HG03039 (cell line): ENCODE results near the gene PEF1.

Source experiments
- ATAC-seq: cut with Tn5 transposase; IDR thresholded peaks from one replicate; pipeline ENCODE4 v1.9.1; 2021; ENCODE audit warnings: mild to moderate bottlenecking, moderate library complexity; ENCODE audit not compliant: unreplicated experiment

PEF1 gene, protein sequence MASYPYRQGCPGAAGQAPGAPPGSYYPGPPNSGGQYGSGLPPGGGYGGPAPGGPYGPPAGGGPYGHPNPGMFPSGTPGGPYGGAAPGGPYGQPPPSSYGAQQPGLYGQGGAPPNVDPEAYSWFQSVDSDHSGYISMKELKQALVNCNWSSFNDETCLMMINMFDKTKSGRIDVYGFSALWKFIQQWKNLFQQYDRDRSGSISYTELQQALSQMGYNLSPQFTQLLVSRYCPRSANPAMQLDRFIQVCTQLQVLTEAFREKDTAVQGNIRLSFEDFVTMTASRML

DNA sequence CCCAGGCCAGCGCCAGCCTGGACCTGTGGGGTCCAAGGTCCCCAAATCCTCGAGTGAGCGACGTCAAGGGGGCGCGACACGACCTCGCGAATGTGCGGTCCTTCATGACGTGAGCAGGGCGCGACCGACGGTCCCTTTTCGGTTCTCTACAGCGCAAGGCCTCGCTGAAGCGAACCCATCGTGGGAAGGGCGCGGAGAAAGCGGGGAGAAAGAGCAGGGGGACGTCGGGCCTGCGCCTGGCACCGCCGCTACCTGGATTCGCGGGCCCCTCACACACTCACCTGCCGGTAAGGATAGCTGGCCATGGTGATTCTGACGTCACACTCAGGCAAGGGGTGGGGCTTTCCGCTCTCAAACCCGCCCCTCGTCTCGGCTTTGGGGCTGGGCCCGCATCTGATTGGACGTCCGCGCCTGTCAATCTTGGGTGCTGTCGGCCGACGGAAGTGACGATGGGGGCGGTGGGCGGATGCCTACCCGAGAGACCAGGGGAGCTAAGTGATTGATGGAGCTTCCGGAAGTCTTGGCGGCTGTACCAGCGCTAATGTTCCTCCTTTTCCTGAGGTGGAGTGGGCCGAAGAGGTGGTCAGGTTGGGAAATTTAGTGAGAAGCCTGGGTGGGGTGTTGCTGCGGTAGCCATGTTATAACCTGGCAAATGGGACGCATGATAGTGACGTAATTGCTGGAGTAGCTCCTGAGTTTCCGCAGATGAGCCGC is at the start of gene PEF1:
Gene PEF1 (minus strand): TSS at position 317 of the 714 bp plus-strand sequence. CDS start 12 bp downstream, at position 305.
- peak; percentile 90 for ATAC-seq

DNA sequence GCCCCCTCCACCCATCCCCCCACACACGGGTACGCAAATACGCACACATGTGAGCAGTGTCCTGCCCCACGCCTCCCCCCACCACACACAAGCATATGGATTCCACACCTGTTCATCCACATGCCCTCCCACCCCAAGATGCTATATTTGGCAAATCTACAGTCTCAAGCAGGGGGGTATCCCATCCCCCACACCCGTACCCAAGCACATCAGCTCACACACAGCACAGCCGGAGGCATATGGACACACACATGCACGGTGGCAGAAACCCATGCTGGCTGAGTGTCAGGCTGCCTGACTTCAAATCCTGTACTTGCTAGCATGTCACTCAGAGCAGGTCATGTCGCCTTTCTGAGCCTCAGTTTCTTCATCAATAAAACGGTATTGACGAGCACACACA is 48.6 kb upstream of the PEF1 start:
- ATAC-seq = no peak

DNA sequence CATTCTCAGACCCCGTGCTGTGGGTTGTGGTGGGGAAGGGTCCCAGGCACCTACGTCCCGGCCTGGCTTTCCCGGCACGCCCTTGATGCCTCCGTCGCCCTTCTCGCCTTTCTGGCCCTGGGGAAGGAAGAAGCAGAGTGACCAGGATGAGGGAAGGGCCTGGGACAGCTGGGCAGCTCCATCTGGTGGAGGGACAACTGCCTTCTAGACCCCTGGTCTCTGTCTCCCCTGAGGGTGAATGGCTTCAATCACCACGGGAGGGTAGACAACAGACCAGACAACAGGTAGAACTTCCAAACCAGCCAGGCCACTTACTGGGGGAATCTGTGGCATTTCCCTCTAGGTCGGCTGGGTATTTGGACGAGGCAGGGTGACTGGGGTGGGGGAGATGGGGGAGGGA is 47.3 kb upstream of the PEF1 start:
- ATAC-seq = no peak

DNA sequence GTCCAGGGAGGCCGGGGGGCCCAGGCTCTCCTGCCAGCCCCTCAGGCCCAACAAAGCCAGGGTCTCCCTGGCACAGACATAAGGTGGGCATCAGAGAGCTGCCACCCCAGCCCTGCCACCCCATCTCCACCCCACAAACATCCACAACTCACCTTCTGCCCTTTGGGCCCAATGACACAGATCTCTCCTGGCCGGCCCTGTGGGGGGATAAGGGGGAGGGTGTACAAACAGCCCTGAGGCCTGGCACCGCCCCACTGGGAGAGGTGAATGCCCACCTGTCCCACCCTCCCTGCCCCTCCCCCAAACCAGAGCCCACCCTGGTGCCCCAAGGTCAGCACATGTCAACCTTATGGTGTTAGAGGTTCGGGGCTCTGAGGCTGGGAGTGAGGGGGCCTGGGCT is 46.8 kb upstream of the PEF1 start:
- no peak for ATAC-seq

DNA sequence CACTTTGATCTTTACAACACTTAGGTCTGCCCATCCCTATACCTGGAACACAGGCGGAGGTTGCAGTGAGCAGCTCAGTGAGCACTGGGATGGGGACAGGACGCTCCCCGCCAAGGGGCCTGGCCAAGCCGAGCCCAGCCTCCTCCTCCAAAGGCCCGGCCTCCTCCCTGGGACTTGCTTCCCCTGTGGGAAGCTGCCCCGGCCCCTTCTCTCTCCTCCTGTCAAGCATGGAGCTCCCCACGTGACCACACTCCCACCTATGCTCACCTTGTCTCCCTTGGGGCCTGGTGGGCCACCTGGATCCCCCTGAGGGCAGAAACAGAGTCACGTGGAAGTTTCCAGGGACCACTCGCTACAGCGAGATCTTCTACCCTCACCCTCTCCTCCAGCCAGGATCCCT is 46.2 kb upstream of the PEF1 start:
- no peak for ATAC-seq

DNA sequence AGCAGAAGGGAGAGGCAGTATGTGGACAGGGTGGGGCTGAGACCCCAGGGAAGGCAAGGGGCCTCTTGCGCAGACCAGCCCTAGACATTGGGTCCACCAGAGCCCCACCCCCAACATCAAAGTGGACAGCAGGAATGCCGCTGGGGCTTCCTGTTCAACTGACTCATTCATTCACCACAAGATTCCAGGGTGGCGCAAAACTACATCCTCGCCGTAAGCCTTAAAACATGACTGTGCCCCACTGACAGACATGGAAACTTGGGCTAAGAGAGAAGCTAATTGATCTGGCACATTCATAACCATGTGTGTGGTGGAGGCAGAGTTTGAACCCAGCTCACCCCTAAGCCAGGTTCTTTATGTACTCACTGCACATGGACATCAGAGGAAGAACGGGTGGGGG is 45.2 kb upstream of the PEF1 start:
- no peak for ATAC-seq

DNA sequence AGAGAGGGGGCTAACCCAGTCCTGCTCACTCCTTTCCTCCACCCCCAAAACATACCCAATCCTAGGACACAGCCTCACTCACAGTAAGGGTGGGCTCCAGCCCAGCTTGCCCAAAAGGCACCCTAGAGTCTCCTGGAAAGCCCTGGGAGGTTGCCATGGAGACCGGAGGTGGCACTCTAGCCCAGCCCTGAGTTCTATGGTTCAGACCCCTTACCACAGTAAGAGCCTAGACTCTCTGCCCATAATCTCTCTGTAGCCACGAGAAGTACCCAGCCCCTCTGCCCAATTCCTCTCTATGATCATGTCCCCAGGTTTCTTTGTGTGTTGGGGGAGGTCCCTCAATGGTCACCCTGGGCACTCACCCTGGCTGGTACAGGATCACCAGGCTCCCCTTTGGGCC is 44.7 kb upstream of the PEF1 start:
- ATAC-seq = no peak

DNA sequence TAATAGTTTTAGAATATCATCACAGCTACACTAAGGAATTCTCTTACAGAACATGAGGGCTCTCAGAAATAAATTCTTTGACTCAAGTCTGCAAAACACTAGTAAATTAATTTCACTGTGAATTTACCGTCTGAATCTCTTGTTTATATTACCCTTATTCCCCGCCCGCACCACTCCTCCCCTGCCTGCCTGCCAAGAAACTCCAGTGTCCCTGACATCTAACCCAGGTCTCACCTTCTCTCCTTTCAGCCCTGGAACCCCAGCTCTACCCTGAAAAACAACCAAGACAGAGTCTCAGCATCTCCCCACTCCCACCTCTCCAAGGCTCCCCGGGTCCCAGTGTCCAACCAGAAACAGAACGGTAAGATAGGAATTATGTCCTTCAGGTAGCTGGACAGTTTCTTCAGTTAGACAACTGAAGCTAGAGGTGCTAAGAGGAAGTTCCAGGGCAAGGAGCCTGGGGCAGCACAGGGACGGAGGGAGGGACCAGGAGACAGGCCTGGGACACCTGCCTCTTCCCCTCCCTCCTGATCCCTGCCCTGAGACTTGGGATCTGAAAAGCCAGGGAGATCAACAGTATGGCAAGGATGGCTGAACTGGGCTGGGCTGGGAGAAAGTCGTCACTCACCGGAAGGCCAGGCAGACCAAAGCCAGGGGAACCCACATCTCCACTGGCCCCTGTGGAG is 43.7 kb upstream of the PEF1 start:
- ATAC-seq = no peak

DNA sequence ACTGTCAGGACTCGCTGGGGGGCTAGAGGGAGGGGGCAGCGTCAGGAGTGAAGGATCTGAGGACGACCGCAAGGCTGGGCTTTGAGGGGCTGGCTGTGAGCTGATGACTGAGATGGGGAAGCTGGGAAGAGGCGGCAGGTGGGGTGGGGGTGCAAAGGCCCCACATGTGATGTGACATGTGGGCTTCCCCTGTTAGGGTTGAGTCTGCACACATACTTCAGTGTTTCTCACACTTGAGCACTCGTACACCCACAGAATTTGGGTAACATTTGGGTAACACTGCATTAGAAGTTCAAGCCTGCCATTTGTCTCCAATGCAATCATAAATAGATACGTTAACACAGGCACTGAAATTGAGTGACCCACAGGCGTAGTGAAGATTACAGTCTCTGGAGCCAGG is 42.9 kb upstream of the PEF1 start:
- ATAC-seq = no peak

DNA sequence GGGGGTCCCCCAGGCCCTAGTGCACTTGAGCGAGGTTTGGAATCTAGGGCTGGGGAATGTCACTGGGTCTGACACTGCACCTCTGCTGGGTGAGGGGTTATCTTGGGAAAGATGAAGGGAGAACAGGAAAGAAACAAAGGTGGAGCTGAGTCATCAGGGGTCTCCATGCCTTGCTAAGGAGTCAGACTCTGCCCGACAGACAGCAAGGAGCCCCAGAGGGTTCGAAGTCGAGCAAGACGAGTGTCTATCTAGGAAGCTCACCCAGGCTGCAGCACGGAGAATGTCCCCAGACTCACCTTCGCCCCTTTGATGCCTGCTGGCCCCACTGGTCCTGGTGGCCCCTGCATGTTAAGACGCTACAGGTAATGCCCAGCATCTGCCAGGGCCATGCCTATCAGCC is 41.1 kb upstream of the PEF1 start:
- no peak for ATAC-seq

DNA sequence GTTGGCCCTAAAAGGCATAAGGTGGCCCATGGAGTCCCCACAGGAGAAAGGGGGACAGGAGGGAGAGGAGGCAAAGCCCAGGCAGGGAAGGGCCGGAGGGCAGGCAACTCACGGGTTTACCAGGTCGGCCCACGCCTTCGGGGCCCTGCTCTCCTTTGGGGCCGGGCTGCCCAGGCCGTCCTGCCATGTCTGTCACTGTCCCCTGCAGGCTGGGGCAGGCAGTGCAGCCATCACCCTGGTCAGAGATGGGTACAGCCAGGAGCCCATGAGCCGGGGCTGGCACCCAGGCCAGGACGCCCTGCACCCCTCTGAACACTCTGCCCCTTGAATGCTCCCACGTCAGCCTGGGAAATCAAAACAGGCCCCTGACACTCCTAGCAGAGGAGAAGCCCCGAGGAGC is 39.3 kb upstream of the PEF1 start:
- ATAC-seq = no peak

DNA sequence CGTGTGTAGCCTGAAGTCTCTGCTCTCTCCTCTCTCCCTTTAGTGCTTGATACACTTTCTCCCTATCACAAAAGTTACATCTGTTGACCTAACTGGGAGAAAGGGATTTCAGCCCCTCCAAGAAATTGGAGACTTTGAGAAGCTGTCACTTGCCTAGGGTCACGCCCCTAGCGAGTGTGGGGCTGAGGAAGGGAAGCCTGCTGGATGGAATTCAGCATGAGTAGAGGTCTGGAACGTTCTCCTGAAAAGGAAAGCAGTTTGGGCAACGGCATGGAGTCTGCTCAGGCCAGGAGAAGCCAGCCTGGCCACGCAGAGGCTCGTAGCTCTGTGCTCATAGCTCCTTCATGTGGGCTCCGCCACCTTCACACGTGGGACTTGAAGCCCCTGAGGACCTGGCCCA is 36.7 kb upstream of the PEF1 start:
- ATAC-seq = no peak

DNA sequence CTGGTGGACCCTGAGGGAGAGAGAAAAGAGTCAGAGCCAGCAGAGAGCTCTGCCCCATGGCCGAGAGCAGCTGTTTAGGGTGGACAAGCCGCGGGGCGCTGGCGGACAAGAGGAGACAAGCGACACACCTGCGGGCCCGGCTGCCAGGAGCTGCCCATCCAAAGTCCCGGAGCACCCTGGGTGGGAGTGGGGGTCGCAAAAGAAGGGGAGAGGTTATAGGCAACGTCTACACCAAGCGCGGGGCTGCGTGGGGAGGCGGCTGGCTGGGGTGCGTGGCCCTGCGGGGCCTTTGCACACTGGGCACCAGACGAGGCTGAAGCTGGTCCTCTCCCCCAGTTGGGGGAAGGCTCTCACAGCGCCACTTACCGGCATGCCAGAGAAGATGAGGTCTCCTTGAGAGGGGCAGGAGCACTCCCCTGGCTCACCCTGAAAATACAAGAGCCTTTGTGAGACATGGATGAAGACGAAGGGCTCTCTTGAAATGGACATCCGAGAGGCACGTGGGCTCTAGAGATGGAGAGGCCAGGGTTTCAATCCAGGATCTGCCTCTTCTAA is 35.1 kb upstream of the PEF1 start:
- ATAC-seq = no peak

DNA sequence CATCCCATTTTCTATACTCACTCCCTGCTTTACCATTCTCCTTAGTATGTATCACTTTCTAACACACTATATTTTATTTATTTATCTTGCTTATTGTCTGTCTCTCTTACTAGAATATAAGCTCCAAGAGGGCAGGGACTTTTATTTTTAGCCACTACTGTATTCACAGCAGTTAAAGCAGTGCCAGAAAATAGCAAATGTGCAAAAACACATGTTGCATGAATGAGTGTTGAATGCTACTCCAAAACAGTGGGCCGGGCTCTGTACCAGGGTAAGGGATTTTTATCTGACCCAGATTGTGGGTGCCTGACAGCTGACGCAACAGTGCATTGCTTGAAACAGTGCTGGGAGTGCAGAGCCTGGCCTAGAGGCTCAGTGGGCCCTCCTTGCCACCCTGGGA is 34.4 kb upstream of the PEF1 start:
- ATAC-seq = no peak

DNA sequence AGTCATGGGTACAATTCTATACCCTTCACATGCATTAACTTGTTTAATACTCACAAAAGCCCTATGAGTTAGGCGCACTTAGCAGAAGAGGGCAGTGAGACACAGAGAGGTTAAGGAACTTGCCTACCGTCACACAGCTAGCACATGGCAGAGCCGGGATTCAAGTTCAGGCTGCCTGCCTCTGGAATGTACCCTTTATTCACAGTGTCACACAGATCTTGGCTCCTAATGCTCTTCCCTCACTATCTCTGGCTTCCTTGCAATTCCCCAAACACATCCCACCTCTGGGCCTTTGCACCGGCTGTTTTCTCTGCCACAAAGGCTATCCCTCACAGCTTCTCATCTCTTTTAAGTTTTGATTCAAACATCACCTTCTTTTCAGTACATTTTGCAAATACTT is 34.0 kb upstream of the PEF1 start:
- ATAC-seq = no peak

DNA sequence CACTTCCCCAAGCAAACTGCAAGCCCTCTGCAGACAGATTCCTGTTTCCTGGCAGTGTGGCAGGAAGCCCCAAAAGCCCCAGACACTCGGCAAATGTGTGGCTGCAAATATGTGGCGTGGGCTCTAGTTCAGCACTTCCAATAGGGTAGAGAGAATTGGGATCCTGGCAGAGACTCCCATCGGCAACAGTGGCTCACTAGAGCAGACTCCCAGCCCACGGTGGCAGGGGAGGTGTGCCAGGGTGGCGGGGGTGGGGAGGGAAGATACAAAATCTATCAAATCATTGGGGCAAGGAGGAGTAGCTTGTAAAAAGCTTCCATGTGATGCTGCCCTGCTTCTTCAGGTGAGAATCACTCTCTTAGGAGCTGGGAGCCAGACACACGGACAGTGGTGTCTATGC is 33.3 kb upstream of the PEF1 start:
- ATAC-seq = no peak

DNA sequence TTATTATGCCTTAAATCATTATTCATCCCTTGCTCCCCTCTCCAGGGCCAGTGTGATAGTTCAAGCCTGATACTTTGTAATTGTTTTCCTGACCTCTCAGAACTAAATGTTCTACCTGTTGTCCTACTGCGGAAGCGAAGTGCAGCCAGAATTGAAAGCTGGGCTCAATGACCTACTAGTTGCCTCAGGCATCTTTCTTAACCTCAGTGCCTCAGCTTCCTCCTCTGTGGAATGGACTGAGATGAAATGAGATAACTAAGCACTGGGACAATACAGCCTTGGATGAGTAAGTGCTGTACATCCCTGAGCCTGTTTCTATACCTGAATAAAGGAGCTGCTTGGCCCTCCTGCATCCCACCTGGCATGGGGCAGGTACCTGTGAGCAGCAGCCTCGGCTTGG is 32.7 kb upstream of the PEF1 start:
- ATAC-seq = no peak

DNA sequence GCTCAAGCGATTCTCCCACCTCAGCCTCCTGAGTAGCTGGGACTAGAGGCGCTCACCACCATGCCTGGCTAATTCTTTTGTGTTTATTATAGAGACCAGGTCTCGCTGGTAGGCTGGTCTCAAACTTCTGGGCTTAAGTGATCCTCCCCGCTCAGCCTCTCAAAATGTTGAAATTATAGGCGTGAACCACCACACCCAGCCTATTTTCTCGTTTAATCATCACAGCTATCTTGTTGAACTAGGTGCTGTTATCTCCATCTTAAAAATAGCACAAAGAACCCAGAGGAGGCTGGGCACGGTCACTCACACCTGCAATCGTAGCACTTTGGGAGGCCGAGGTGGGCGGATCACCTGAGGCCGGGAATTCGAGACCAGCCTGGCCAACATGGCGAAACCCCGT is 31.1 kb upstream of the PEF1 start:
- no peak for ATAC-seq

DNA sequence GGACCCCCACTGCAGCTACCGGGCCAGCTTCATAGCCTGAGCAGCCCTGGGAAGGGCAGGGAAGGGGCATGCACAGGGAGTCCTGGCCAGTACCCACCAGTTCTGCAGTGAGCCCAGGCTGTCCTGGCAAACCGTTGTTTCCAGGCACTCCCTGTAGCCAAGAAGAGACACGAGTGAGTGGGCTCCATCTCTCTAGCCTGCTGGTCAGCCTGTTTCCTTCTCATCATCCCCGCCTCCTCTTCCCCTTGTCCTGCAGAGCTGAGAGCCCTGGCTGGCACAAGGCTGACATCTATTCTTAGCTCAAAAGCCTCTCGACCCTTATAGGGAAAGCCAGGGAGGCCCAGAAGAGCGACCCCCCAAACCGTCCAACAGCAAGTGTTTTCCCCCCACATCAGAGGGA is 30.5 kb upstream of the PEF1 start:
- ATAC-seq = no peak

DNA sequence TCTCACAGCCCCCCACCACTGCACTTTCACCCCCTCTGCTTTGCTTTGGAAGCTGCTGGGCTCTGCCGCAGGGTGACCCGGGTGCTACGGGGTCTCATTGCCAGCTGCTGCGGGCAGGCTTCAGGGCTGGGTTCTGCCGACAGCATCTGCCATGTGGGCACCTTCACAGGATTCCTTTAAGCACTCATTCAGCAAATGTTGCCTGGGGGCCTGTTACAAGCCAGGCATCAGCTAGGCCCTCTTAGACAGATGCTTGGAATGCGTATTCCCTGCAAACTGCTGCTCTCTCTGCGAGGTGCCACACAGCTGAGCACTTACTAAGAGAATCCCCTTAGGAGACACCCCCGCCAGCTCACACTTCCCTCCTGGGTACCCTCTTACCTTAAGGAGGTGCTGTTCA is 29.9 kb upstream of the PEF1 start:
- ATAC-seq = no peak

DNA sequence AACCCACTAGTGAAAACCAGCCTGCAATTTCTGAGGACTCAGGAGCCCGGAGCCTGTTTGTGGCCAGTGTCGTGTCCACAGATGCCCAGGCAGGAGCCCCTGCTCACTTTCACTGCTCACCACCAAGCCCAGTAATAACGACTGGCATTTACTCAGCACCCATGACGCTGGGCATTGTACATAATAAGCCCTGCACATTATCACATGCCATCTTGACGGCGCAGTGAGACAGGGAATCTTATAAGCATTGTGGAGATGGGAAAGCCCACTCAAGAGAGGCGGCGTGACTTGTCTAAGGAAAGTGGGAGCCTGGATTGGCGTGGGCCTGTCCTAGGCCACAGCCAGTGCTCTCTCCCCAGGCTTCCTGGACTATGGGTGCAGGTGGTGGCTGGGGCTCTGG is 28.8 kb upstream of the PEF1 start:
- ATAC-seq = no peak

DNA sequence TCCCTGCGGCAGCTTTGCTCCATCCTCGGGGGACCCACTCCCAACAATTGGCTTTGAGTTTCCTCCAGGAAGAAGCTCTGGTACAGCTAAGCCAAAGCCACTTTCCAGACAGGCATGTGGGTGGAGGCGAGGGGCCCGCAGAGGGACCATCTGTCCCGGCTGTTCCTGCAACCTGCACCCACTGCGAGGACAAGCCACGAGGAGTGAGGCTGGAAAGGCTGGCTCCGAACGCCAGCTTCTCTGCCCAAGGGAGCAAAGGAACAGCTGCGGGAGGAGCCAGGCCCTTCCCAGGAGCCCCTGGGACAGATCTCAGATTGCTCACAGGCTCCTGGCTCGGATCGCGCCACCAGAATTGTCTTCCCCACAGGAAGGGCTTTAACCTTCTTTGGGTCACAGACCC is 28.3 kb upstream of the PEF1 start:
- ATAC-seq = no peak
